Central memory CD8-positive, alpha-beta T cell (primary cell): ENCODE measurements around the gene CGB8.
"Not testable (repeated sequence)": the region's sequence is repeated elsewhere in the genome, so short reads cannot be mapped to it uniquely, and the experiment has no call there.

ENCODE experiments used
- ATAC-seq: fragments of 150-1000 bp; cut with Tn5 transposase; replicated peaks from 2 replicates; pipeline ENCODE4 v1.10.0; 2022; ENCODE audit warnings: mild to moderate bottlenecking, moderate FRiP score, moderate number of reproducible peaks; ENCODE audit not compliant: poor library complexity, severe bottlenecking; ENCODE audit errors: extremely low read depth
- DNase-seq, 2 donors: peaks; one replicate each; pipeline ENCODE4 v3.0.0; 2021; ENCODE audit warnings: low spot score in 2 of 2
- H3K27ac Mint-ChIP-seq: one replicate; pipeline ENCODE4 v1.8.0; 2022; ENCODE audit warnings: low read depth, mild to moderate bottlenecking, moderate library complexity, mixed read lengths
- H3K27me3 Mint-ChIP-seq: one replicate; pipeline ENCODE4 v1.8.0; 2022; ENCODE audit warnings: mixed read lengths
- H3K36me3 Mint-ChIP-seq: one replicate; pipeline ENCODE4 v1.8.0; 2022; ENCODE audit warnings: mild to moderate bottlenecking, moderate library complexity, mixed read lengths; ENCODE audit not compliant: insufficient read depth
- H3K4me1 Mint-ChIP-seq: one replicate; pipeline ENCODE4 v1.8.0; 2022; ENCODE audit warnings: mixed read lengths
- H3K4me3 Mint-ChIP-seq: one replicate; pipeline ENCODE4 v1.8.0; 2022; ENCODE audit warnings: mild to moderate bottlenecking, moderate library complexity, mixed read lengths
- H3K9me3 Mint-ChIP-seq: one replicate; pipeline ENCODE4 v1.8.0; 2022; ENCODE audit warnings: mixed read lengths

Gene CGB8

DNA sequence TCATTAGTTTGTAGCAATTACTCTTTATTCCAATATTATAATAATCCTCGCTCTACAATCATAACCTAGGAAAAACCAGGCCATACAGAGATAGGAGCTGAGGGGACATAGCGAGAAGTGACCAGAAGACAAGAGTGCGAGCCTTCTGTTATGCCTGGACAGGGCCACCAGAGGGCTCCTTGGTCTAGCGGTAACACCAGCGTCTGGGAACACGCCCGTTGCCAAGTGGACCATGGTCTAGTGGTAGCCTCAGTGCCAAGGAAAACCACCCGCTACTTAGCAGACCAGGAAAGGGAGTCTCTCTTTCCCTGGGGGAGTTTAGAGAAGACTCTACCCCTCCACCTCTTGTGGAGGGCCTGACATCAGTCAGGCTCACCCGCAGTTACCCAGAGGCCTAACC lies 26.0 kb upstream of the CGB8 start:
- Mint-ChIP-seq H3K4me1 (peaks cover 17% of the 10 kb centered on the region), H3K27me3 (peaks cover 56% of the 10 kb centered on the region)
- ATAC-seq, H3K27ac Mint-ChIP-seq, H3K36me3 Mint-ChIP-seq, DNase-seq, H3K4me3 Mint-ChIP-seq, H3K9me3 Mint-ChIP-seq: not testable (repeated sequence)

DNA sequence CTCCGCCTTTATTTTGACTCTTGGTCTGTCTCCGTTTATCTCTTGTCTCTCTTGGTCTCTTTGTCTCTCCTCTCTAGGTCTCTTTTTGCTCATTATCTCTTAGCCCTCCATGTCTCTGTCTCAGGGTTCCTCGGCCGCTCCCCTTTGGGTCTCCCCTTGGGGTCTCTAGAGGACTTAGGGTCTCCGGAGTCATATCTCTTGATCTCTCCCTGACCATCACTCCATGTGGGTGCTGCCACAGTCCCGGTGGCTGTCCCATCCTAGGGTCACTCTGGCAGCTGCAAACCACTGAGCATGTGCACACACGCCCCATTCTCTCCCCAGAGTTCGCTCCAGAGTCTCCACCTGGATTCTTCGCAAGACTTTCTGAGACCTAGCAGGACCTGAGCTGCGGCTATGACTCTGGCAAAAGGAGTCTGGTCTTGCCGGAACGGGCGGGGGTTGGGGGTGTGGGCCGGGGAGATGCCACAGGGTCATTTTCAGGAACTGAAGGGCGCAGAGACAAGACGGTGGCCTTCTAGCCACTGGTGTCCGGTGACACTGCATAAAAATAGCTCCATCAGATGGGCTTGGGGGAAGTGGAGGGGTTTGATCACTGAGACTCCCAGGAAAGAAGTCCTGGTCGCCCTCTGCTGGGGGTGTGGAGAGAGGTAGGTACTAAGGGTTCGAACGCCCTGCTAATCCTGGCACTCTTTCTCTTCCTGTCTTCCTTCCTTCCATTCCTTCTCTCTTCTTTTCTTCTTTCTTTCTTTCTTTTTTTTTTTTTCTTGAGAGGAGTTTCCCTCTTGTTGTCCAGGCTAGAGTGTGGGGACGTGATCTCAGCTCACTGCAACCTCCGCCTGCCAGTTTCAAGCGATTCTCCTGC lies 24.8 kb upstream of the CGB8 start:
- ATAC-seq: no peak
- Mint-ChIP-seq H3K27me3 (peaks cover 67% of the 10 kb centered on the region), H3K36me3 (peaks cover 4% of the 10 kb centered on the region), H3K9me3 (no peaks in the 10 kb centered on the region), H3K27ac (no peak overlapping the region), H3K4me3 (peak overlapping the region; percentile 51), H3K4me1 (peaks cover 17% of the 10 kb centered on the region)
- no peak for DNase-seq

DNA sequence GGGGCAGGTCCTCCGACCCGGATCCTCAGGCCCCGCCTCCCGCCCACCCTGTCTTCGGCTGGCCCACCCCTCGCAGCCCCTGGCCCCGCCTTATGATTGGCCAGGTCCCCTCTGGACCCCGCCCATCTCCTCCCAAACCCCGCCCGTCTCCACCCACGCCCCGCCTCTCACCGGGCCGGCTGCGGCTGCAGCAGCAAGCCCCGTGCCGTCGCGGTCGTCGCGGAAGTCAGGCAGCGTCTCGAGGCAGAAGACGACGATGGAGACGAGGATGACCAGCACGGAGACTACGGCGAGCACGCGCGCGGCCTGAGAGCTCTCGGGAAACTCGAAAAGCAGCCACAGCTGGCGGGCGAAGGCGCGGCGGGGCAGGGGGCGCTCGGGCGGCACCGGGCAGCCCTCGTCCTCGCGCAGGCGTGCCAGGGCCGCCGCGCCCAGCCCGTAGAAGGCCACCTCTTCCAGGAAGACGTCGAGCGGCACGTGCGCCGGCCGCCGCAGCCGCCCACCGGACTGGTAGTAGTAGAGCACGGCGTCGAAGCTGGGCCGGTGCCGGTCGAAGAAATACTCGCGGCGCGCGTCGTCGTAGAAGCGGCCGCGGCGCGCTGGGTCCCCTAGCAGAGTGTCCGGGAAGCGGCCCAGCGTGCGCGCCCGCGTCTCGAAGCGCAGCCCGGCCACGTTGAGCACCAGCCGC lies 23.1 kb upstream of the CGB8 start:
- DNase-seq: no peak
- Mint-ChIP-seq H3K27me3 (peaks cover 79% of the 10 kb centered on the region), H3K4me1 (peaks cover 17% of the 10 kb centered on the region), H3K36me3 (peaks cover 4% of the 10 kb centered on the region), H3K9me3 (no peaks in the 10 kb centered on the region), H3K4me3 (no peak overlapping the region), H3K27ac (no peak overlapping the region)
- no peak for ATAC-seq

DNA sequence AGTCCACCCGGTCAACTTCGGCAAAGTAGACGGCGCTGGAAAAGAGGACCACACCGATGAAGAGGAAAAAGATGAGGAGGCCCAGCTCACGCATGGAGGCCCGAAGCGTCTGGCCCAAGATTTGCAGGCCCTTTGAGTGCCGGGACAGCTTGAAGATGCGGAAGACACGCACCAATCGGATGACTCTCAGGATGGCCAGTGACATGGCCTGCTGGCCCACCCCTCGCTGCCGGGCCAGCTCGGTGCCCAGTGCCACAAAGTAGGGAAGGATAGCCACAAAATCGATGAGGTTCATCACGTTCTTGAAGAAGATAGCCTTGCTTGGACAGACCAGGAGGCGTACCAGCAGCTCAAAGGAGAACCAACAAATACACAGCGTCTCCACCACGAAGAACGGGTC lies 21.5 kb upstream of the CGB8 start:
- Mint-ChIP-seq H3K36me3 (peaks cover 2% of the 10 kb centered on the region), H3K27ac (no peak overlapping the region), H3K4me1 (peaks cover 16% of the 10 kb centered on the region), H3K9me3 (no peaks in the 10 kb centered on the region), H3K4me3 (no peak overlapping the region), H3K27me3 (peaks cover 83% of the 10 kb centered on the region)
- DNase-seq: no peak
- ATAC-seq: no peak

GRCh38 chr19:49069026-49069425 lies 20.1 kb upstream of the CGB8 start:
- ATAC-seq (no peak), DNase-seq (no peak)
- Mint-ChIP-seq H3K36me3 (peaks cover 2% of the 10 kb centered on the region), H3K27ac (no peak overlapping the region), H3K9me3 (no peaks in the 10 kb centered on the region), H3K27me3 (peaks cover 75% of the 10 kb centered on the region), H3K4me3 (no peak overlapping the region), H3K4me1 (peaks cover 12% of the 10 kb centered on the region)

- no peaks in the 10 kb centered on the region for H3K9me3 Mint-ChIP-seq
- DNase-seq (no peak), ATAC-seq (no peak)
- H3K27ac Mint-ChIP-seq: no peak overlapping the region
- peaks cover under 1% of the 10 kb centered on the region for H3K4me1 Mint-ChIP-seq
- H3K36me3 Mint-ChIP-seq: no peaks in the 10 kb centered on the region
- peaks cover 60% of the 10 kb centered on the region for H3K27me3 Mint-ChIP-seq
- no peak overlapping the region for H3K4me3 Mint-ChIP-seq
Observed at GRCh38 chr19:49067554-49067953, 18.6 kb upstream of the CGB8 start.

- Mint-ChIP-seq H3K27ac (no peak overlapping the region), H3K9me3 (no peaks in the 10 kb centered on the region), H3K27me3 (peaks cover 64% of the 10 kb centered on the region), H3K4me1 (no peaks in the 10 kb centered on the region), H3K4me3 (no peak overlapping the region), H3K36me3 (no peaks in the 10 kb centered on the region)
- no peak for DNase-seq
- no peak for ATAC-seq
Observed at GRCh38 chr19:49065905-49066512, 17.1 kb upstream of the CGB8 start.

DNA sequence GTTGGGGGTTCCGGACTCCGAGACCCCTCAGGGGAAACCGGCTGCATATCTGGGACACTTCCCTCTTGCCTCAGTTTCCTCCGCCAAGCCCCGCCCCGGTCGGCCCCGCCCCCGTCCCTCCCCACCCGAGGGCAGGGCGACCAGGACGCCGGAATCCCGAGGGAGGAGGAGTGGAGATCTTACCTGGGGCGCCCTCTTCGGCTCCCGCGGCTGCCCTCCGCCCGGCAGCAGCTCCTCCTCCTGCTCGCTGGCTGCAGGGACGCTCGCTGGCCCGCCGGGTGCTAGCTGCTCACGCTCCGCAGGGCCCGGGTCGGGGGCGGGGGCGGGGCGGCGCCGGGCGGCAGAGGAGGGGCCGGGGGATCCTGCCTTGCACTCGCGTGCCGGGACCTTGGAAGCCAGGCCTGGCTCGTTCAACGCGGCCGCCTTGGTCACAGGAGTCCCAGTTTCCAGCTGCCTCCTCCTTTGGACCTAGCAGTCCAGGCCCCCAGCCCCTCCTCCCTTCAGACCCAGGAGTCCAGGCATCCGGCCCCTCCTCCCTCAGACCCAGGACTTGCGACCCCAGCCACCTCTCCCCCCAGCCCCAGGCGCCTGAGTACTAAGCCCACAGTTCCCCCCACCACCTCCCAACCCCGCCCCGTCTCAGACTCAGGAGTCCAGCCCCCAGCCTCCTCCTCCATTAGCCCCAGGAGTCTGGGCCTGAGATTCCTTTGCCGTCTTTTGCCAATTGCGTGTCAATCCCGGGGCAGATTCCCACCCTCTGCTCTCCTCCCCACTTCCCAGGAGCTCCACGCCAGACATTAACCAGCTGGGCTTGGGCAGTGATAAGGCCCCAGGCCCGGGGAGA lies 16.1 kb upstream of the CGB8 start, which contains the start of gene NTF4:
Gene NTF4, minus strand, starts transcription at position 51 of the 844 bp plus-strand sequence. CDS start 2,821 bp downstream, outside the sequence.
- H3K9me3 Mint-ChIP-seq: no peaks in the 10 kb centered on the region
- H3K27me3 Mint-ChIP-seq: peaks cover 64% of the 10 kb centered on the region
- H3K36me3 Mint-ChIP-seq: no peaks in the 10 kb centered on the region
- H3K4me3 Mint-ChIP-seq: no peak within 1 kb of the TSS
- H3K4me1 Mint-ChIP-seq: no peaks in the 10 kb centered on the region
- DNase-seq (no peak), ATAC-seq (no peak)
- H3K27ac Mint-ChIP-seq: no peak within 1 kb of the TSS

GRCh38 chr19:49064029-49064629 lies 15.2 kb upstream of the CGB8 start:
- DNase-seq (no peak), ATAC-seq (no peak)
- peaks cover 59% of the 10 kb centered on the region for H3K27me3 Mint-ChIP-seq
- no peaks in the 10 kb centered on the region for H3K36me3 Mint-ChIP-seq
- no peaks in the 10 kb centered on the region for H3K9me3 Mint-ChIP-seq
- no peak overlapping the region for H3K4me3 Mint-ChIP-seq
- H3K4me1 Mint-ChIP-seq: no peaks in the 10 kb centered on the region
- no peak overlapping the region for H3K27ac Mint-ChIP-seq

GRCh38 chr19:49061445-49061844 lies 12.5 kb upstream of the CGB8 start:
- Mint-ChIP-seq H3K4me1 (peaks cover 17% of the 10 kb centered on the region), H3K36me3 (no peaks in the 10 kb centered on the region), H3K9me3 (no peaks in the 10 kb centered on the region), H3K27ac (no peak overlapping the region), H3K4me3 (no peak overlapping the region), H3K27me3 (peaks cover 65% of the 10 kb centered on the region)
- ATAC-seq (no peak), DNase-seq (no peak)

GRCh38 chr19:49061000-49061399 lies 12.1 kb upstream of the CGB8 start:
- H3K4me1 Mint-ChIP-seq: peaks cover 21% of the 10 kb centered on the region
- no peaks in the 10 kb centered on the region for H3K36me3 Mint-ChIP-seq
- peaks cover 63% of the 10 kb centered on the region for H3K27me3 Mint-ChIP-seq
- H3K27ac Mint-ChIP-seq: no peak overlapping the region
- DNase-seq (no peak), ATAC-seq (no peak)
- H3K9me3 Mint-ChIP-seq: no peaks in the 10 kb centered on the region
- no peak overlapping the region for H3K4me3 Mint-ChIP-seq

GRCh38 chr19:49059053-49059452 lies 10.1 kb upstream of the CGB8 start:
- no peak for ATAC-seq
- H3K4me3 Mint-ChIP-seq: no peak overlapping the region
- H3K27me3 Mint-ChIP-seq: peaks cover 52% of the 10 kb centered on the region
- H3K36me3 Mint-ChIP-seq: no peaks in the 10 kb centered on the region
- no peak overlapping the region for H3K27ac Mint-ChIP-seq
- H3K4me1 Mint-ChIP-seq: peaks cover 22% of the 10 kb centered on the region
- no peaks in the 10 kb centered on the region for H3K9me3 Mint-ChIP-seq
- DNase-seq: no peak
